GM18861 (cell line): Measurements from ENCODE around the gene FERMT2.
"Not testable (repeated sequence)": the region's sequence is repeated elsewhere in the genome, so short reads cannot be mapped to it uniquely, and the experiment has no call there.

ENCODE experiments used
- ATAC-seq: cut with Tn5 transposase; IDR thresholded peaks from one replicate; pipeline ENCODE4 v1.9.1; 2021; ENCODE audit not compliant: unreplicated experiment

The FERMT2 gene

DNA sequence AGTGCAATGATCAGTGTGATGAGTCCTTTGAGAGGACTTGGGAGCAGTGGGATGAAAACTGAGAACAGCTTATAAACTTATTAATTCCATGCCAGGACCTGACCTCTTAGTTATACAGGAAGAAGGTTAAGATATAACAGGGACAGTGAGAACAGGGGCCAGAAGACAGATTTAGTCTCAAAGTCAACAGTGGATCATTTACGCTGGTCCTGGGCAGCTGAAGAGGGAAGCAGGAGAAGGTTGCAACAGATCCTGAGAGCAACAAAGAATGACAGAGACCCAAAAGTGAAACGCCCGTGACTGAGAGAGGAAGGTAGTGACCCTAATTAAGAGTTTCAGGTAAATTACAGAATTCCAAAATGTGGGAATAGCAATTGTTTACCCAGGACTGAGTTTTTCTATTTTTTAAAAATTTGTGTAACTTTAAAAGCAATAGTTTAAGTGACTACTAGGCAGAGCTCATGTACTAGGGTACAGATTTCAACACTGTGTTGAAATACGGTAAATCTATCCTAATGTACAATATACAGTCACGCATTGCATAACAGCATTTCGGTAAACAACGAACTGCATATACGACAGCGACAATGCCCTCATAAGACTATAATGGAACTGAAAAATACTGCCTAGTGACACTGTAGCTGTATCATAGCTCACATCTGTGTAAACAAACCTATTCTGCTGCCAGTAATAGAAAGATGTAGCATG, 81.8 kb downstream of the FERMT2 start:
- ATAC-seq: no peak

DNA sequence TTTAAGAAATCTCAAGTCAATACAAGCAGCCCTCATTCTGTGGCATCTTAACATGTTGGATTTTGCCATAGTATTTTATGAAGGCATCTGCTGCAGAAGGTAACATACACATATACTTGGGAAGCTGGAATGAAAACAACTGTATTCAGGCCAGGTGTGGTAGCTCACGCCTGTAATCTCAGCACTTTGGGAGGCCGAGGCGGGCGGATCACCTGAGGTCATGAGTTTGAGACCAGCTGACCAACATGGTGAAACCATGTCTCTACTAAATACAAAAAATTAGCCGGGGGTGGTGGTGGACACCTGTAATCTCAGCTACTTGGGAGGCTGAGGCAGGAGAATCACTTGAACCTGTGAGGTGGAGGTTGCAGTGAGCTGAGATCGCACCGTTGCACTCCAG, 86.0 kb downstream of the FERMT2 start:
- ATAC-seq: not testable (repeated sequence)

DNA sequence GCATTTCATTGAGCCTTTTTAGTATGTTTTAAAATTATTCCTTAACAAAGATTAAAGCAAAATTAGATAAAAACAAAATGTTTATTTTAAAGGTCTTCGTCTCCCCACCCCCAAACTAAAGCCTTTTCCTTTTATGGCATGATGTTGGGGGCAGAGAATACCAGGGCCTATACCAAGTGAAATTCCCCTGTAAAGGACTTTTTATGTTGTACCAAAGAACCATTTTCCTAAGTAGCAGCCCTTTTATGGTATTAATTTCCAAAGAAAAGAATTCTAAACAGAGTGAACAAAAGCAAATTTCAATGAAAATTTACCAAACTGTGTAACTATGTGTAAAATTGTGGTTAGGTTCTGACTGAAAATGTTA, 87.5 kb downstream of the FERMT2 start:
- no peak for ATAC-seq

DNA sequence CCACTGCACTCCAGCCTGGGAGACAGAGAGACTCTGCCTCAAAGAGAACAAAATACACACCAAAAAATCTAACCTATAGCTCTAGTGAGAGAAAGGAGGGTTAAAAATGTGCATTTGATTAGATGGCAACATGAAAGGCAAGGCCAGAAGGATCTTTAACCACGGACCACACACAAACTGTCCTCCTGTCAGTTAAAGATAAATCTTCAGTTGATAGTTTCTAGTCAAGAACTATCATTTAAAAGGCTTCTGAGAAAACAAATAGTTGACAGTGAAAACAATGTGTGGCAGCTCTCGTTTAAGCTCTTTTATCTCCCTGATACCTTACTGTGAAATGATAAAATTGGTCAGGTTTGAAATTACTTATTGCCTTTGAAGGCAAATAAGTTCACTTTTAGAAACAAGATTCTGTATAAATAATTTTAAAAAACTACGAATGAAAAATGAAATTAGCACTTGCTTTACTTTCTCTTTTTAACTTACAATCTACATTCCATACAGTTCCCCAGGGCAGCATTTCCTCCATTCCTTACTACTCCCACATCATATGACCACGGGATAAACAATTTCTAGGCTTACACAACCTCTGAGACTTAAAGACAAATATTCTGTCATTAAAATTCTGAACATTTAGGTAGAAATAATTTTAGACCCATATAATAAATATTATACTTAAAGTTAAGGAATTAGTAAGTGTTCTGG, 88.1 kb downstream of the FERMT2 start:
- no peak for ATAC-seq

DNA sequence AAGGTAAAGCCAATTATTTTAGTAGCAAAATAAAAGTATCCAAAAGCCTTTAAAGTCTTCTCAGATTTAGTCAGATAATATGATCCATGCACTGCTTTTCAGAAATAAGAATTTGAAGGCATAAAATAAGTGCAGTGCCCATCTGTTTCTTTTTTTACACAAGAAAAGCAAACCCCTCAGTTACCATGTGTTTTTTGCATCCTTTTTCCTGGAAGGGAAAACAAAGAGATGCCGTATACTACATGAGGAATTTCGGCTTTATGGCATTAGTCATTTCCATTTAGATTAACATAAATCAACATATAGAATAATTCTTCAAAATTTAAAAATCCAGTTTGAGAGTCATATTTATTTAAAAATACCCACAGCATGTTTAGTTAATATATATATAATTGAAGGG, 89.4 kb downstream of the FERMT2 start:
- no peak for ATAC-seq

DNA sequence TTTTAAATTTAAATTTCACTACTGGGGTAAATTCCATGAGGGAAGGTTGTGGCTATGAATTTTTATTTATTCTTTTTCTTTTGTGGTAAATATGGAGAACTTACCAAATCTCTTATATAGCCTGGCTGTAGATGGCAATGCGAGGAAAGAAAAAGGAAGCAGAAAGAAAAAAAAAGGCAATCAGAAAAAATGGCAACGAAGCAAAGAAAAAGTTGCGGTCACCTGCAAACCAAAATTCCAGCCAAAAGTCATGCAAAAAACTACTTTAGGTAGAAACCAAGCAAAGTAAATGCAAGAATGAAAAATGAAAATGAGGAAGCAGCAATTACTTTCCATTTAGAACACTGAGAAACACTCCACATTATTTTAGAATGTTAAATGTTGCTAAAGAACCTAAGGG, 89.9 kb downstream of the FERMT2 start:
- ATAC-seq: no peak

DNA sequence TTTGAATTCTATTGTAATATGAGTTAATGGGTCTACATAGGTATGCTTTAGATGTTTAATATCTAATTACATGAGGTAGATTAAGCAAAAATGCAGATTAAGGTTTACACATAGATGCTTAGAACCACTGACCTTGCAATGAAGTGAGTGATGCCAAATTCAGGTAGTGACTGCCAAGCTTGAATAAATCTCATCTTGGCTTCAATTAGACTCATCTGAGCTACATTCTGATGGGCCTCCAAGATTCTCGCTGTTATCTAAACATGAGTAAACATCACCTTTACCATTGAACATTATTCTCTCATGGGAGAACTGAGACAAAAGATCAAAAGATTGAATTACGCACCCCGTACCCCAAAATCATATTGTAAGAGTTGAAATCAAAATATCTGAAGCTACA, 90.6 kb downstream of the FERMT2 start:
- no peak for ATAC-seq

DNA sequence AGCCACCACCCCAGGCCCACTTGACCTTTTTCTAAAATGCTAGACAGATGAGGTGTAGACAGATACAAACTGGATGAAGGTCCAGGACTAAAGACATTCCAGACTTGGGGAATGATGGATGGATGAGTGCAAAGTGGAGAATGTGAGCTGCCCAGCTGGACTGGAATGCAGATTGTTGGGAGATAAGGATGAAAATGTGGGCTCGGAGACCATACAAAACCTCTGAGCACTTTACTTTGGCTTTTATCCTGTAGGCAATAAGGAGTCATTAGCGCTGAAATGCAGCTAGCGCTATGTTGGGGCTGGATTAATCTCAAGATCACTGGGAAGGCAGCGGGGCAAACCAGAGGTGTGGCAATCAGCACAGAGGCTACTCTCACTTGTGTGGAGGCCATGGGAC, 94.7 kb downstream of the FERMT2 start:
- ATAC-seq: no peak

DNA sequence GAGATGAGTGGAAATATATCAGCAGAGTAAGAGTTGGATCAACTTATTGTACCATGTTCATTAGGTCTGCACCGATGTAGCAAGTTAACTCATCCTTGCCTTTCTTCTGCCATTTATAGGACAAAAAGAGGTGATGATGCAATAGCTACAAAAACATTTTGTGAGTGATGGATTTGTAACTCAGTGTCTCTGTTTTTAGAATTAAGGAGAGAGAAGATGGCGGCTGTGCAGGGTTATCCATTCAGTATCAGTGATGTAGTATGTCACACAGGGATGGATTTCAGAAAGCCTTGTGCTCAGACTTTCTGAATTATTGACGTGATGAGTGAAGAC, 97.4 kb downstream of the FERMT2 start:
- no peak for ATAC-seq

DNA sequence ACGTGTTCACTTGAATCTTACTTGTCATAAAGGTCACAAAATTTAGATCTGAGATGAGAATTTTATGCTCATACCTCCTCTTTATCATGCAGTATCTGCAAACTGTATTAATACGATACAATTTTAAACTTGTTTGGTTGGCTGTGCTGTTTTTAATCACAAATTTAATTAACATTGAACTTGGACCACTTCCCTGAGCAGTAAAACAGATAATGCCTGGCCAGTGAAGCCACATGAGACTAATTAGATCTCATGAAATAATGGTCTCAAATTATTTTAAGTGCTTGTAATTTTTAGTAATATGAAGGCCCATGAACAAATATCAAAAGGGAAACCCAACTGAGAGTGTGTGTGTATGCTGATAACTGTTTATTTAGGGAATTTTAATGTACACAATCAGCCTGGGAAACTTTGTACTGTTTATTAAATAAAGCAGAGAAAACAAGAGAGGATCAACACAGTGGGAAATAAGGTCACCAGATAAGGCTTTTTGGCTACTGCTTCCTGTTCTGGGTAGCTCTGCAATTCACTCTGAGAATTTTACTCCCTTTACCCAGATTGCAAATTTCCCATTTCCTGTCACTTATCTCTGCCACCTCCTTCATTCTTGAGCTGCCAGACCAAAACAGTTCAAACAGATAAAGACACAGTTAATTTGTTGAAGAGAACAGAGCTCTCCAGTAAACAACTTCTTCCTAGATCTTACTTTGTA, 97.9 kb downstream of the FERMT2 start:
- ATAC-seq: no peak

DNA sequence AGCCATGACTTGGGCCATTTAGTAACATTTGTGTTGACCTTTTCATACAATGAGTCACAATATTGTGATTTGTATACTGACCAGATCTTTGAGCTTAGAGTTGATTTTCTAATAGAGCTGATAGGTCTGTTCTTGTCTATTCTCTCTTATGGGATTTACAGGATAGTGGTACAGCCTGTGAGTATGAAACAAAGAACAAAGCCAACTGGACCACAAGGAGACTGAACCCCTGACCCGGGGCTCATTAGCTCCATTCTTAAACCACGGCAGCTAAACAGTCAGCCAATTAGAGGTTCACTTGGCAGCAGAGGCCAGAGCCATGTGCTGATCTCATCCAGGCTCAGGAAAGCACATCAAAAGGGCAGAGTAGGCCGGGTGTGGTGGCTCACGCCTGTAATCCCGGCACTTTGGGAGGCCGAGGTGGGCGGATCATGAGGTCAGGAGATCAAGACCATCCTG, 100.4 kb downstream of the FERMT2 start:
- no peak for ATAC-seq

DNA sequence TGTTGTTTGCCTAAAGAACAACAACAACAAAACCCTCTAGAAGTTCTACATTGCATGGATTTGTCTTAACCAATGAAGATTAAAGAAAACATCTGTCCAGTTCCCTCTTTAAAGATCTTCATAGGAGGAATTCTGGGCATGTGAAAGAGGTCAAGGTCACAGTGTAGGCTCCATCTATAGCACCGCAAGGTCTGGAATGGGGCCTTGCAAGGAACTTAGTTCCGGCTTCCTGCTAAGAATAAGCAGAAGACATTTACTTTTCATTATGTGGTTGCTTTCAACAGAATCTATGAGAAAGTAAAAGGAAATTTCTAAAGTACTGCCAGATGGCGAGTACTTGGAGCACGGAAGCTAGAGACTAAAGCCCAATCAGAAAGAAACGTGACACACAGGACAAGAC, 102.2 kb downstream of the FERMT2 start:
- no peak for ATAC-seq

DNA sequence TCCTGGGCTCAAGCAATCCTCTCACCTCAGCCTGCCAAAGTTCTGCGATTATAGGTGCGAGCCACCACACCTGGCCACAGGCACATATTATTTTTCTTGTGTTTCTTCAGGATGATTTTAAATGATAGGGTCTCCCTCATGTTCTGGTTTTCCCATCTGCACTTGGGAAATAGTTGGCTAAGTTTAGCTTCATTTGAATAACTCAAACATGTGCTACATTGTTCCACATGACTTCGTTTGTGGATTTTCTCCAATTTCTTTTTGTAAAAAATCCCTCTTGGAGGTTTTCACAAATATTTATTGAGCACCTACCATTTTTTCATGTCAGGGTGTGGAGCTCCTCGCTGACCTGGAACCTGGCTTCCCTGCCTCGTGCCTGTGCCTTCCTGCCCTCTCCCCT, 104.3 kb downstream of the FERMT2 start:
- no peak for ATAC-seq

DNA sequence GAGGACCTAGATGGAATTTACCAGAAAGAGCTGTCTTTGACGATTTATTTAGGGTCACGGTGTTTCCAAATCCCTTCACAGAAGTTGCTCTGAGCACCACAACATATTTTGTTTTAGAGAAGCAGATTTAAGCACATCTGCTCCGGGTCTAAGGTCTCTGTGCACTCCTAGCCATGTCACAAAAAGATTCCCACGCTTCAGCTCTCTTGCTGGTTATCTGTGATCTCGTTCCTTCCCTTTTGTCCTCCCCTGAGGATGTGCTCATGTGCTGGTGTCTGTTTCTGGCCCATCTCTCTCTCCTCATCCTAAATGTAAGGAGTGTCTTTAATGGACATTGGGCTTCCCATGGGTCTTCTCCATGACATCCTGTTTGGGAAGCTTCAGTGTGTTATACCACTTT, 105.8 kb downstream of the FERMT2 start:
- no peak for ATAC-seq

DNA sequence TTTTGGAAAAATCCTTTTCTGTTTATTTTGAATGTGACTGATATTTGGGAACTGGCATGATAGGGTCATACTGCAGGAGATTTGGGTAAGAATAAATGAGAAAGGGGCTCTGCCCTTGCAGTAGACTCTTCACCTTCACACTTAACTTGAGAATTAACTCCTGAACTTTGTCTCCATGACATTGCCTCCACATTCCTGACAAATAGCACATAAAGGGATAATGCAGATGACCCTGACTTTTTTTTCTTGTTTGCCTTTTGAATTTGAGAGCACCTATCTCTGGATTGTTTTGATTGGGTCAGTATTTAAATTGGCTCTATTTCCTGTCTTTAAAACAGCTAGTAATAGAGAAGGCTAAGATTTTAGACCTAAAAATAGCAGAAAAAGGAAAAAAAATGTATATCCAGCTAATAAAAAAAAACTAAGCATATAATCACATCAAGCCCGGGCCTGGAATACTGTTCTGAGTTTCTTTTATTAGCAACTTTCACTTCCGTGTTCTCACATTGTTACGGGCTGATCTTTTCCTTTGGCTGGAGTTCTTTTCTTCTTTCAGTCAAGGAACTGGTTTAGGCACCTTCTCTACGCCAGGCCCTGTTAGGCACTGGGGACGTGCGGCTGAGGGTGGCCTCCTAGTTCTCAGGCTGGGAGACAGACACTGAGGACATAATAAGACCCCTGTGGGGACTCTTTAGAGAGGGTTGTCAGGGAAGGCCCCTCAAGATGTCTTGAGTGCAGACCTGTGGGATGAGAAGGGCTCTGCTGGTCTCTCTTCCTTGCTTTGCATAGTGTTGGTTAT, 106.4 kb downstream of the FERMT2 start:
- ATAC-seq: no peak

DNA sequence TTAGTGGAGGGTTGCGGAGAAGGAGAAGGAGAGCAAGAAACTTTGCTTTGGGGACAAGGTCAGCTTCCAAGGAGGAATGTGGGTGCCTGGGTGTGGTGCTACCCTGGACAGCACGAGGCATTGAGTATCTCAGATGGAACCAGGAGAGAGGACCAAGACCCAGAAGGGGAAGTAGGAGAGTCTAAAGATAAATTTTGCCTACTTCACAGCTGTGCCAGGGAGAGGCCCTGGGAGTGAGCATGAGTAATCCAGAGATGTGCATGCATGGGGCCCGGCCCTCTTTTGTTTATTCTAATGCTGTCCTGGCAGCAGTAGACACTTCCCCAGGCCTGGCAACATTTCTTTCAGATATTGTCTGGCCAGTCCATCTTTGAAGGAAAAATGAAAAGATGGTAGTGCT, 110.0 kb downstream of the FERMT2 start:
- no peak for ATAC-seq

DNA sequence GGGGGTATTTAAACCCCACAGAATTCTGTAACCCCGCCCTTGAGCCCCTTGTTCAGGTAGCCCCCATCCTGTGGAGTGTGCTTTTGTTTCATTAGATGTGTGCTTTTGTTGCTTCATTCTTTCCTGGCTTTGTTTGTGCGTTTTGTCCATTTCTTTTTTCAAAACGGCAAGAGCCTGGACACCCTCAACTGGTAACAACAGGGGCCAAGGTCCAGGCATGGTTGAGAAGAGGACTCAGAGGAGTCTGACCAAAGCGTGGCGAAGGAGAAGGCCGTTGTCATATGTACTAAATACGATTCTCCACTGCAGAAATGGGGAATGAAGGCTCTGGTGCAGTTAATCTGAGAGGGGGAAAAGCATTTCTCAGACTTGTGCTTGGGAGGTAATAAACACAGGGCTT, 113.4 kb downstream of the FERMT2 start:
- ATAC-seq: no peak

DNA sequence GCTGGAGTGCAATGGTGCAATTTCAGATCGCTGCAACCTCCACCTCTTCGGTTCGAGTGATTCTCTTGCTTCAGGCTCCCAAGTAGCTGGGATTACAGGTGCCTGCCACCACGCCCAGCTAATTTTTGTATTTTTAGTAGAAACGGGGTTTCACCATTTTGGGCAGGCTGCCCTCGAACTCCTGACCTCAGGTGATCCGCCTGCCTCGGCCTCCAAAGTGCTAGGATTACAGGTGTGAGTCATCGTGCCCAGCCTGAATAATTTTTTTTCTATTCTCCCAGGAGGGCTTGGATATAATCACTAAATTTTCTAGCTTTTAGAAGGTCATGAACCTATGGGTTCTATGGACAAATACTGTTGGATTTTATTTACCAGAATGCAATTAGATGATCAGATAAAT, 114.8 kb downstream of the FERMT2 start:
- no peak for ATAC-seq

DNA sequence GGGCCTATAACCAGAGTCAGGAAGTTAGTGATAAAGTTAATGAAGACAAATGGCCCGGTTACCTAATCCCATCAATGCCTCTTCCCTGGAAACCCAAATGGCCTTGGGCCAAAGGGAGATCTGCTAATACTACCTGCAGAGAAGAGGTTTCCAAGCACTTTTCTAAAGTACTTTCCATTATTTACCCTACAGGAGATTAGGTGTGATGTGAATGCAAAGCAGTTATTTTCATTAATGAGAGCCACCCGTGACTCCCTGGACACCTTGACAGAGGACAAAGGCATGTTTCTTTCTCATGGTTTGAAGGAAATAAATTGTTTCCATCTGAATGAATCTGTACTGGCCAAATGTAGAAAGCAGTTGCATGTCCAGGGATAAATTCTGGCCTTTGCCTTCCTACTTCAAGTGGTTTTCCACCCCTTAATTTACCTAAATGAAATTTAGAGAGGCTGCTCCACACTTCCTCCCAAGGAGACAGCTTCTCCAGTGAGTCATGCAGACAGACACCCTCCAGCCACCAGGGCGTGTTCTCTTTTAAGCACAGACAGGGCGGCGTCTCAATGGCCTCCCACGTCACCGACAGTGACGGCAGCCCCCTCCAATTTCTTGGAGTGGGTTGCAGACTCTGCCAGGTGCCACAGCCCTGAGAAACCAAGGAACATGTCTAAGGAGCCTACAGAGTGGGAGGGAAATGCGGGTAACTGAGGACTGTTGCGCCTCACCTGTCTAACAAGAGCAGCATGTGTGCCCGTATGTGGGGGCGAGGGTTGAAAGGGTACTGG, 115.5 kb downstream of the FERMT2 start:
- ATAC-seq: no peak

DNA sequence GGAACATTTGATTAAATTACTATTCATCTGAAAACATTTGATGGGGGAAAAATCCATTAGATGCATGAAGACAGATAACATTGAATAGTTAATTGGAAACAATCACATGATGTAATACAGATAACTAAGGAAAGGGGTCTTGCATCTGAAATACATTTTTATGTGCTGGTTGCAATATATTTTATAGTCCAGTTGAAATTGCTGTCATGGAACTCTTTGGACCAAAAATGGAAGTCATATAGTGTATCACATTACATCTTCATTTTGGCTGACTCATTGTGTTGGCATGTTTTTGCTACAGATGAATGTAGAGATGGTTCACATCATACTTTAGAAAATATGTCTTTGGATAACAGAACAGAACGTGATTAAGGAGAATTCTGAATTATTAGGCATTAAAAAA, 116.4 kb downstream of the FERMT2 start:
- ATAC-seq: no peak

DNA sequence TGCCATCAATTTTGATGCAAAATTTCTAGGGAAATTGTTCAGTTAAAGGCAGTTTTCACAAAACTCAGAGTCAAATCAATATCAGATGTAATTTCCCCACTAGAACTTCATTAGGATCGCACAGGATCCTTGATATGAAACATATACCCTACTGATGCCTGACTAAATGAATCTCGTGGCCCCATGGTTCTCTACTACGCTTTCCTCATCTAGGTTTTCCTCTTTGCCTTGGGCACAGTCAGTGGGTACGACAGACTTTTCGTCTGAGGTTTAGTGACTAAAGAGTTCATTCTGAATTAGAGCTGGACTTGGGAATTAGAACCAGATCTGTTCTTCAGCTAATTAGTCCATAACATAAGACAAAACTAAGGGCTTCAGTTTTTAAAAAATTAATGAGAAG, 117.0 kb downstream of the FERMT2 start:
- ATAC-seq: no peak
